SIG-M5 treated with dmso at 0.1 percent for 504 hours (cell line): ENCODE data around the gene RASL10A.
A peak's percentile ranks its signal among the peaks of the same experiment; 100 is the strongest.

Experiments used
- DNase-seq: peaks from one replicate; lab custom pipeline; 2025; ENCODE audit not compliant: unreplicated experiment; lab: John Stamatoyannopoulos, UW

Gene RASL10A

GRCh38 chr22:29325356-29325755, 9.9 kb upstream of the RASL10A start:
- DNase-seq, result no peak

- no peak for DNase-seq
These were observed 8.1 kb upstream of the RASL10A start for GRCh38 chr22:29323641-29324040.

GRCh38 chr22:29320546-29320945, 5.0 kb upstream of the RASL10A start:
- DNase-seq, result peak; percentile 21

- no peak for DNase-seq
These were observed 3.6 kb upstream of the RASL10A start for GRCh38 chr22:29319072-29319471.

- DNase-seq, result no peak
These were observed 2.4 kb upstream of the RASL10A start for GRCh38 chr22:29317827-29318454.

- no peak for DNase-seq
These were observed 788 bp upstream of the RASL10A start for GRCh38 chr22:29316141-29316828.

- DNase-seq, result no peak
These were observed 786 bp downstream of the RASL10A start for GRCh38 chr22:29314537-29315285.

- no peak for DNase-seq
These were observed 1.7 kb downstream of the RASL10A start for GRCh38 chr22:29313576-29314466.

- DNase-seq, result no peak
These were observed 2.3 kb downstream of the RASL10A start for GRCh38 chr22:29313126-29313575.

- DNase-seq, result no peak
These were observed 3.0 kb downstream of the RASL10A start for GRCh38 chr22:29312218-29313125.

- DNase-seq, result no peak
These were observed 3.9 kb downstream of the RASL10A start for GRCh38 chr22:29311464-29312217.

- peak; percentile 85 for DNase-seq
These were observed 4.6 kb downstream of the RASL10A start for GRCh38 chr22:29310863-29311339.

GRCh38 chr22:29310065-29310862, 5.2 kb downstream of the RASL10A start:
- DNase-seq, result no peak

- no peak for DNase-seq
These were observed 6.0 kb downstream of the RASL10A start for GRCh38 chr22:29309332-29310064.

- no peak for DNase-seq
These were observed 6.7 kb downstream of the RASL10A start for GRCh38 chr22:29308791-29309262.

- no peak for DNase-seq
These were observed 7.2 kb downstream of the RASL10A start for GRCh38 chr22:29308148-29308790.

GRCh38 chr22:29307596-29308147, 7.8 kb downstream of the RASL10A start:
- DNase-seq, result no peak
